Trophoblast cell (in vitro differentiated cells and primary cell): ENCODE data around the gene PPP1R9B.

ENCODE experiments used
- DNase-seq, 2 donors: peaks; one replicate each; pipeline ENCODE4 v3.0.0-alpha.2; 2016
- H2AFZ ChIP-seq: 2 replicates; pipeline ENCODE4 v1.6.1; 2013; ENCODE audit warnings: low read length, moderate library complexity, mild to moderate bottlenecking; ENCODE audit not compliant: insufficient read depth, poor library complexity
- H2AK5ac ChIP-seq: 2 replicates; pipeline ENCODE4 v1.6.1; 2013; ENCODE audit warnings: mild to moderate bottlenecking, low read length
- H2BK120ac ChIP-seq: 2 replicates; pipeline ENCODE4 v1.6.1; 2013; ENCODE audit warnings: low read length, mild to moderate bottlenecking, moderate library complexity; ENCODE audit not compliant: insufficient read depth, poor library complexity
- H2BK12ac ChIP-seq: 2 replicates; pipeline ENCODE4 v1.6.1; 2013; ENCODE audit warnings: mild to moderate bottlenecking, low read length, moderate library complexity
- H2BK5ac ChIP-seq: 2 replicates; pipeline ENCODE4 v1.6.1; 2013; ENCODE audit warnings: low read length, low read depth, moderate library complexity, mild to moderate bottlenecking; ENCODE audit not compliant: poor library complexity
- H3K14ac ChIP-seq: 2 replicates; pipeline ENCODE4 v1.6.1; 2013; ENCODE audit warnings: mild to moderate bottlenecking, low read length
- H3K18ac ChIP-seq: 2 replicates; pipeline ENCODE4 v1.6.1; 2013; ENCODE audit warnings: mild to moderate bottlenecking, low read length
- H3K23ac ChIP-seq: 2 replicates; pipeline ENCODE4 v1.6.1; 2013; ENCODE audit warnings: low read length
- H3K27ac ChIP-seq: 2 replicates; pipeline ENCODE4 v1.5.1; 2013; ENCODE audit warnings: low read depth, mild to moderate bottlenecking, inconsistent platforms, low read length, moderate library complexity
- H3K27me3 ChIP-seq: 2 replicates; pipeline ENCODE4 v1.6.1; 2013; ENCODE audit warnings: inconsistent platforms, mild to moderate bottlenecking, low read length, moderate library complexity; ENCODE audit not compliant: insufficient read depth
- H3K36me3 ChIP-seq, 2 experiments: 1 replicate in 1 of 2; 2 replicates in 1 of 2; pipeline ENCODE4 v1.6.1; 2013; ENCODE audit warnings: low read length in 2 of 2, mild to moderate bottlenecking in 2 of 2, moderate library complexity in 1 of 2; ENCODE audit not compliant: insufficient read depth in 2 of 2, control insufficient read depth in 1 of 2
- H3K4ac ChIP-seq: 2 replicates; pipeline ENCODE4 v1.6.1; 2013; ENCODE audit warnings: low read depth, mild to moderate bottlenecking, low read length, moderate library complexity
- H3K4me1 ChIP-seq, 2 experiments: 1 replicate in 1 of 2; 2 replicates in 1 of 2; pipeline ENCODE4 v1.6.1; 2013; ENCODE audit warnings: low read length in 2 of 2, mild to moderate bottlenecking in 2 of 2, moderate library complexity in 1 of 2; ENCODE audit not compliant: insufficient read depth in 2 of 2, control insufficient read depth in 1 of 2
- H3K4me2 ChIP-seq: 2 replicates; pipeline ENCODE4 v1.6.1; 2013; ENCODE audit warnings: inconsistent platforms, mild to moderate bottlenecking, low read length, moderate library complexity
- H3K4me3 ChIP-seq: 2 replicates; pipeline ENCODE4 v1.5.1; 2013; ENCODE audit warnings: mild to moderate bottlenecking, low read depth, low read length, inconsistent platforms
- H3K79me1 ChIP-seq: one replicate; pipeline ENCODE4 v1.6.1; 2013; ENCODE audit warnings: low read length
- H3K79me2 ChIP-seq: 2 replicates; pipeline ENCODE4 v1.6.1; 2013; ENCODE audit warnings: low read length, mild to moderate bottlenecking; ENCODE audit not compliant: control insufficient read depth, insufficient read depth, poor library complexity
- H3K9ac ChIP-seq: 2 replicates; pipeline ENCODE4 v1.6.1; 2013; ENCODE audit warnings: mild to moderate bottlenecking, low read length
- H3K9me3 ChIP-seq: 2 replicates; pipeline ENCODE4 v1.6.1; 2013; ENCODE audit warnings: low read depth, mild to moderate bottlenecking, control low read depth, inconsistent platforms, low read length; ENCODE audit not compliant: insufficient read depth
- H4K12ac ChIP-seq: 2 replicates; pipeline ENCODE4 v1.6.1; 2013; ENCODE audit warnings: low read depth, mild to moderate bottlenecking, low read length, moderate library complexity
- H4K8ac ChIP-seq: 2 replicates; pipeline ENCODE4 v1.6.1; 2013; ENCODE audit warnings: low read depth, mild to moderate bottlenecking, low read length, moderate library complexity
- H4K91ac ChIP-seq: one replicate; pipeline ENCODE4 v1.6.1; 2013; ENCODE audit warnings: low read depth, mild to moderate bottlenecking, low read length, moderate library complexity
- WGBS: extraction: QIAGEN DNeasy Blood & Tissue Kit; methylation state at CpG from one replicate; pipeline ENCODE4 v1.1.7; 2013; ENCODE audit warnings: missing lambda C conversion rate; ENCODE audit not compliant: insufficient read length, insufficient coverage; ENCODE audit errors: extremely low coverage; 5-methylcytosine and 5-hydroxymethylcytosine counted together

The PPP1R9B gene

GRCh38 chr17:50162466-50163254, 12.2 kb upstream of the PPP1R9B start:
- no peak overlapping the region for H4K12ac ChIP-seq
- H2BK5ac ChIP-seq, result no peak overlapping the region
- H3K27me3 ChIP-seq, result peaks cover 2% of the 10 kb centered on the region
- no peak overlapping the region for H3K18ac ChIP-seq
- no peak overlapping the region for H2AK5ac ChIP-seq
- H3K36me3 ChIP-seq, result no peaks in the 10 kb centered on the region
- H4K91ac ChIP-seq, result no peak overlapping the region
- no peaks in the 10 kb centered on the region for H3K9me3 ChIP-seq
- DNase-seq, result no peak
- H3K4me1 ChIP-seq, result peaks cover 0 to 8% of the 10 kb centered on the region in 2 experiments
- no peaks in the 10 kb centered on the region for H3K79me2 ChIP-seq
- H2AFZ ChIP-seq, result no peak overlapping the region
- H3K4ac ChIP-seq, result no peak overlapping the region
- H3K27ac ChIP-seq, result no peak overlapping the region
- no peak overlapping the region for H4K8ac ChIP-seq
- no peak overlapping the region for H3K4me3 ChIP-seq
- no peak overlapping the region for H3K4me2 ChIP-seq
- H2BK120ac ChIP-seq, result no peak overlapping the region
- H3K23ac ChIP-seq, result no peak overlapping the region
- no peak overlapping the region for H2BK12ac ChIP-seq
- H3K14ac ChIP-seq, result no peak overlapping the region
- H3K9ac ChIP-seq, result no peak overlapping the region
- no peaks in the 10 kb centered on the region for H3K79me1 ChIP-seq
- no CpG with 5 or more reads among the region's 8 CpGs for WGBS

GRCh38 chr17:50161911-50162288, 11.4 kb upstream of the PPP1R9B start:
- Histone ChIP-seq H4K8ac (peak overlapping the region; percentile 11), H2AFZ (no peak overlapping the region), H3K27ac (no peak overlapping the region), H3K27me3 (peaks cover 2% of the 10 kb centered on the region), H2AK5ac (peak overlapping the region; percentile 12), H3K23ac (no peak overlapping the region), H3K4ac (no peak overlapping the region), H3K9me3 (no peaks in the 10 kb centered on the region), H3K36me3 (no peaks in the 10 kb centered on the region), H3K79me2 (no peaks in the 10 kb centered on the region), H3K79me1 (no peaks in the 10 kb centered on the region), H3K4me1 (peaks cover 0 to 8% of the 10 kb centered on the region in 2 experiments), H2BK12ac (no peak overlapping the region), H3K4me2 (peak overlapping the region; percentile 36), H3K4me3 (no peak overlapping the region), H3K14ac (no peak overlapping the region), H3K9ac (no peak overlapping the region), H3K18ac (no peak overlapping the region), H4K12ac (no peak overlapping the region), H2BK5ac (no peak overlapping the region), H2BK120ac (no peak overlapping the region), H4K91ac (no peak overlapping the region)
- WGBS, result no CpG with 5 or more reads among the region's 16 CpGs
- no peak for DNase-seq

- Histone ChIP-seq H2AFZ (peak overlapping the region; percentile 79), H3K79me1 (no peaks in the 10 kb centered on the region), H3K27me3 (peaks cover 2% of the 10 kb centered on the region), H3K36me3 (no peaks in the 10 kb centered on the region), H4K12ac (peak overlapping the region; percentile 14), H2BK12ac (no peak overlapping the region), H3K14ac (peak overlapping the region; percentile 53), H3K79me2 (no peaks in the 10 kb centered on the region), H3K4me1 (peaks cover 0 to 8% of the 10 kb centered on the region in 2 experiments), H3K4ac (no peak overlapping the region), H3K9ac (peak overlapping the region; percentile 10), H3K23ac (no peak overlapping the region), H3K4me3 (peak overlapping the region; percentile 66), H2BK5ac (no peak overlapping the region), H3K4me2 (peak overlapping the region; percentile 80), H3K9me3 (no peaks in the 10 kb centered on the region), H2BK120ac (no peak overlapping the region), H2AK5ac (no peak overlapping the region), H3K18ac (peak overlapping the region; percentile 31), H4K8ac (peak overlapping the region; percentile 83), H4K91ac (peak overlapping the region; percentile 44), H3K27ac (no peak overlapping the region)
- DNase-seq, result peak; percentile 88 to 96
- no CpG with 5 or more reads among the region's 53 CpGs for WGBS
Observed at GRCh38 chr17:50161023-50161910, 10.8 kb upstream of the PPP1R9B start.

GRCh38 chr17:50157891-50158290, 7.4 kb upstream of the PPP1R9B start:
- H2AK5ac ChIP-seq, result no peak overlapping the region

More at GRCh38 chr17:50157891-50158290, 7.4 kb upstream of the PPP1R9B start:
- no peaks in the 10 kb centered on the region for H3K79me2 ChIP-seq
- H3K4me1 ChIP-seq, result peaks cover 0 to 8% of the 10 kb centered on the region in 2 experiments
- H3K4me3 ChIP-seq, result no peak overlapping the region
- H3K4ac ChIP-seq, result no peak overlapping the region
- no peak overlapping the region for H4K12ac ChIP-seq
- H3K79me1 ChIP-seq, result no peaks in the 10 kb centered on the region
- H3K14ac ChIP-seq, result no peak overlapping the region
- no peak overlapping the region for H3K18ac ChIP-seq
- H2BK5ac ChIP-seq, result no peak overlapping the region
- H3K27me3 ChIP-seq, result peaks cover 2% of the 10 kb centered on the region
- H3K9me3 ChIP-seq, result no peaks in the 10 kb centered on the region
- H3K27ac ChIP-seq, result no peak overlapping the region
- H3K9ac ChIP-seq, result no peak overlapping the region
- no peak overlapping the region for H2BK120ac ChIP-seq
- no peaks in the 10 kb centered on the region for H3K36me3 ChIP-seq
- no peak overlapping the region for H4K91ac ChIP-seq
- no peak overlapping the region for H2AFZ ChIP-seq
- no peak overlapping the region for H4K8ac ChIP-seq
- H3K23ac ChIP-seq, result no peak overlapping the region
- H2BK12ac ChIP-seq, result no peak overlapping the region
- H3K4me2 ChIP-seq, result no peak overlapping the region
- DNase-seq, result no peak
- no CpG with 5 or more reads among the region's 4 CpGs for WGBS
